HG03097 (cell line): ENCODE results near the gene PEX14.

ENCODE experiments used
- ATAC-seq: cut with Tn5 transposase; IDR thresholded peaks from one replicate; pipeline ENCODE4 v1.9.1; 2021; ENCODE audit not compliant: unreplicated experiment, low FRiP score

Gene PEX14

GRCh38 chr1:10673109-10673711, 198.5 kb downstream of the PEX14 start:
- no peak for ATAC-seq

- no peak for ATAC-seq
These were observed 199.5 kb downstream of the PEX14 start for GRCh38 chr1:10674222-10674621.

- no peak for ATAC-seq
These were observed 200.2 kb downstream of the PEX14 start for GRCh38 chr1:10674700-10675609.

- ATAC-seq = no peak
These were observed 201.1 kb downstream of the PEX14 start for GRCh38 chr1:10675813-10676212.

GRCh38 chr1:10676963-10677362, 202.2 kb downstream of the PEX14 start:
- ATAC-seq = no peak

GRCh38 chr1:10677491-10678391, 203.0 kb downstream of the PEX14 start:
- ATAC-seq = no peak

GRCh38 chr1:10678402-10678801, 203.7 kb downstream of the PEX14 start:
- no peak for ATAC-seq

- ATAC-seq = no peak
These were observed 204.1 kb downstream of the PEX14 start for GRCh38 chr1:10678852-10679251.

- no peak for ATAC-seq
These were observed 204.9 kb downstream of the PEX14 start for GRCh38 chr1:10679496-10680220.
